Panc1 (cell line): ENCODE data around the gene GNRH2. TPM values are rescaled to one million over a fixed set of nuclear protein-coding genes. Genes with fewer than 3 reads are reported as not detected.

Experiments
- ATAC-seq: fragments of 200-7000 bp; cut with Tn5 transposase; 2 replicates; pipeline ENCODE4 v1.9.1; 2020; ENCODE audit warnings: mild to moderate bottlenecking, moderate library complexity
- BruUV-seq: library from RNA; stranded (reverse); fragments of 400-500 nt; replicated peaks from 2 replicates; lab custom pipeline; 2021; lab: Mats Ljungman, UMichigan
- CTCF ChIA-PET: fragments of 300-600 bp; sonication (Branson Sonifier 250); formaldehyde crosslinking; loops from one replicate; lab custom pipeline; 2022; ENCODE audit warnings: antibody characterized with exemption; lab: Charles Lee
- POLR2A ChIA-PET: fragments of 300-600 bp; sonication (Branson Sonifier 250); formaldehyde crosslinking; loops from one replicate; lab custom pipeline; 2022; ENCODE audit warnings: antibody characterized with exemption; lab: Charles Lee
- DNase-seq: peaks from one replicate; pipeline ENCODE4 v3.0.0-alpha.2; 2010; ENCODE audit warnings: low read depth, low spot score
- H3K27ac ChIP-seq: 2 replicates; pipeline ENCODE4 v1.5.1; 2011; ENCODE audit warnings: mild to moderate bottlenecking, low read length, inconsistent platforms
- H3K27me3 ChIP-seq: fragments of 200-500 bp; sonication (Bioruptor generic); 2 replicates; pipeline ENCODE4 v1.6.0; 2014; ENCODE audit warnings: low read length, inconsistent platforms; ENCODE audit not compliant: control insufficient read depth, insufficient read depth
- H3K36me3 ChIP-seq: fragments of 200-500 bp; sonication (Bioruptor generic); 2 replicates; pipeline ENCODE4 v1.5.1; 2014; ENCODE audit warnings: inconsistent platforms, mild to moderate bottlenecking, low read length, moderate library complexity; ENCODE audit not compliant: control insufficient read depth, insufficient read depth
- H3K4me1 ChIP-seq: 2 replicates; pipeline ENCODE4 v1.5.1; 2011; ENCODE audit warnings: inconsistent platforms, mild to moderate bottlenecking, low read length, moderate library complexity; ENCODE audit not compliant: control insufficient read depth, insufficient read depth
- H3K4me3 ChIP-seq, 2 experiments: 2 replicates each; pipeline ENCODE4 v1.5.1; 2011 to 2012; ENCODE audit warnings: low read depth in 2 of 2, low read length in 2 of 2, mild to moderate bottlenecking in 2 of 2, inconsistent platforms in 1 of 2, moderate library complexity in 1 of 2
- H3K9me3 ChIP-seq: fragments of 200-500 bp; sonication (Bioruptor generic); 2 replicates; pipeline ENCODE4 v1.5.1; 2014; ENCODE audit warnings: low read depth, mild to moderate bottlenecking, inconsistent platforms, low read length, moderate library complexity; ENCODE audit not compliant: control insufficient read depth, insufficient read depth
- CTCF ChIP-seq: fragments of 450-650 bp; IDR thresholded peaks from 2 replicates; pipeline ENCODE4 v1.5.1; 2017; ENCODE audit warnings: mild to moderate bottlenecking
- POLR2AphosphoS5 ChIP-seq: IDR thresholded peaks from 2 replicates; pipeline ENCODE4 v1.6.1; 2012; ENCODE audit warnings: mild to moderate bottlenecking, low read depth, low read length, moderate library complexity
- REST ChIP-seq, 2 experiments: IDR thresholded peaks; 2 replicates each; pipeline ENCODE4 v1.6.1; 2011 to 2012; ENCODE audit warnings: low read depth in 2 of 2, control low read depth in 1 of 2, low read length in 1 of 2, mild to moderate bottlenecking in 1 of 2, moderate library complexity in 1 of 2; ENCODE audit not compliant: insufficient read depth in 1 of 2
- SIN3A ChIP-seq: IDR thresholded peaks from 2 replicates; pipeline ENCODE4 v1.6.1; 2012; ENCODE audit warnings: low read depth, mild to moderate bottlenecking, low read length, moderate library complexity, borderline replicate concordance; ENCODE audit not compliant: insufficient read depth
- TCF7L2 ChIP-seq: IDR thresholded peaks from 2 replicates; pipeline ENCODE4 v1.6.1; 2011; ENCODE audit warnings: mild to moderate bottlenecking, low read depth, low read length, inconsistent platforms
- in situ Hi-C: cut with HindIII; loops from 2 replicates; pipeline ENCODE4 v1.10.0; 2016; ENCODE audit warnings: low sequenced_read_pairs, low pct_unique_long_range_greater_than_20kb
- intact Hi-C: fragments of 100-400 bp; cut with micrococcal nuclease; formaldehyde crosslinking; loops from one replicate; pipeline ENCODE4 v1.10.0; 2022; ENCODE audit not compliant: unreplicated experiment
- total RNA-seq: library from RNA; stranded (reverse); gene quantifications from one replicate; pipeline ENCODE4 v1.2.1, GENCODE V29; 2021; ENCODE audit not compliant: unreplicated experiment

Gene GNRH2
- total RNA-seq, 1 experiment from 2014 or later = 0.49 TPM

- ChIA-PET CTCF (no interaction called here), POLR2A (no interaction called here)
- no peaks in the 10 kb centered on the region for H3K4me1 ChIP-seq
- intact Hi-C loops (no loop called here), in situ Hi-C loops (no loop called here)
- no peak overlapping the region for H3K27ac ChIP-seq
- peak; percentile 36; the same call in 1 of the 2 replicates for ATAC-seq
- H3K9me3 ChIP-seq = no peaks in the 10 kb centered on the region
- TF ChIP-seq TCF7L2 = no peak
- no peak for TF ChIP-seq POLR2AphosphoS5
- TF ChIP-seq REST (IDR thresholded peaks at IDR 0.05; ENCODE audit: insufficient read depth in 1 of 2, low read depth in 2 of 2, low read length in 1 of 2) = no peak
- TF ChIP-seq CTCF = no peak
- TF ChIP-seq SIN3A = no peak
- H3K27me3 ChIP-seq = no peaks in the 10 kb centered on the region
- H3K36me3 ChIP-seq = no peaks in the 10 kb centered on the region
- no TSS peak for BruUV-seq
- no peak overlapping the region for H3K4me3 ChIP-seq
- no peak for DNase-seq
Observed at GRCh38 chr20:3094848-3095629, 51.6 kb downstream of the GNRH2 start.

Other genes with a start within 250 kb of the GNRH2 start
- gene CPXM1, start 243.0 kb upstream of the GNRH2 start, total RNA-seq = not detected
- gene C20orf141, start 228.6 kb upstream of the GNRH2 start, total RNA-seq = not detected
- not detected for gene TMEM239, start 227.3 kb upstream of the GNRH2 start, total RNA-seq
- gene PCED1A, start 203.0 kb upstream of the GNRH2 start, total RNA-seq = 42.1 TPM
- gene VPS16, start 202.9 kb upstream of the GNRH2 start, total RNA-seq = 35.3 TPM
- 56.6 TPM for gene PTPRA, start 170.1 kb upstream of the GNRH2 start, total RNA-seq
- gene MRPS26, start 2.4 kb downstream of the GNRH2 start, total RNA-seq = 52.7 TPM
- gene OXT, start 28.0 kb downstream of the GNRH2 start, total RNA-seq = not detected
- not detected for gene AVP, start 41.1 kb downstream of the GNRH2 start, total RNA-seq
- gene FASTKD5, start 116.2 kb downstream of the GNRH2 start, total RNA-seq = 16.3 TPM
- gene UBOX5, start 116.2 kb downstream of the GNRH2 start, total RNA-seq = 6.6 TPM
- gene LZTS3, start 129.9 kb downstream of the GNRH2 start, total RNA-seq = 5.2 TPM
- 65.5 TPM for gene DDRGK1, start 161.1 kb downstream of the GNRH2 start, total RNA-seq
- 107 TPM for gene ITPA, start 165.9 kb downstream of the GNRH2 start, total RNA-seq
- 144 TPM for gene SLC4A11, start 195.6 kb downstream of the GNRH2 start, total RNA-seq